ENCODE measurements around the gene NEK6.

The NEK6 gene

GRCh38 chr9:124356745-124357390 lies 99.1 kb downstream of the NEK6 start:
- peak; percentile 31 for DNase-seq (ENCODE audit: low spot score)
- no peak for TF ChIP-seq CTCF (IDR thresholded peaks at IDR 0.05)

GRCh38 chr9:124357721-124358361 lies 100.1 kb downstream of the NEK6 start:
- Histone ChIP-seq H3K4me3 (no peak overlapping the region), H3K27ac (no peak overlapping the region)
- TF ChIP-seq CTCF (IDR thresholded peaks at IDR 0.05): no peak
- peak; percentile 66 for DNase-seq (ENCODE audit: low spot score)

More at GRCh38 chr9:124356745-124357390, 99.1 kb downstream of the NEK6 start:
- Histone ChIP-seq H3K27ac (no peak overlapping the region), H3K4me3 (no peak overlapping the region)

- Histone ChIP-seq H3K27ac (no peak overlapping the region), H3K4me3 (no peak overlapping the region)
- DNase-seq (ENCODE audit: low spot score): peak; percentile 33
- no peak for TF ChIP-seq CTCF (IDR thresholded peaks at IDR 0.05)
Measured at GRCh38 chr9:124358631-124359030, 100.9 kb downstream of the NEK6 start.

GRCh38 chr9:124359426-124359825 lies 101.7 kb downstream of the NEK6 start:
- no peak for TF ChIP-seq CTCF (IDR thresholded peaks at IDR 0.05)
- H3K27ac ChIP-seq: no peak overlapping the region
- peak; percentile 26 for DNase-seq (ENCODE audit: low spot score)
- H3K4me3 ChIP-seq: no peak overlapping the region

GRCh38 chr9:124359855-124360678 lies 102.3 kb downstream of the NEK6 start:
- H3K4me3 ChIP-seq: no peak overlapping the region
- no peak overlapping the region for H3K27ac ChIP-seq
- DNase-seq (ENCODE audit: low spot score): no peak
- TF ChIP-seq CTCF (IDR thresholded peaks at IDR 0.05): no peak

- no peak for DNase-seq (ENCODE audit: low spot score)
- no peak overlapping the region for H3K4me3 ChIP-seq
- no peak for TF ChIP-seq CTCF (IDR thresholded peaks at IDR 0.05)
- no peak overlapping the region for H3K27ac ChIP-seq
Measured at GRCh38 chr9:124361128-124361527, 103.4 kb downstream of the NEK6 start.

All from coronary artery (tissue), 2 donors.